BE2C (cell line): Measurements from ENCODE around the gene PSMF1.

Experiments used
- DNase-seq: peaks from one replicate; pipeline ENCODE4 v3.0.0-alpha.2; 2020
- H3K27me3 ChIP-seq: fragments of 250-450 bp; sonication (Bioruptor Pico); 2 replicates; pipeline ENCODE4 v1.5.1; 2020; ENCODE audit warnings: mild to moderate bottlenecking
- H3K36me3 ChIP-seq: fragments of 250-450 bp; sonication (Bioruptor Pico); 2 replicates; pipeline ENCODE4 v1.5.1; 2020; ENCODE audit warnings: mild to moderate bottlenecking
- H3K4me1 ChIP-seq: fragments of 250-450 bp; sonication (Bioruptor Pico); 2 replicates; pipeline ENCODE4 v1.5.1; 2020
- H3K4me3 ChIP-seq: 2 replicates; pipeline ENCODE4 v1.5.1; 2011; ENCODE audit warnings: low read depth, low read length
- H3K9me3 ChIP-seq: fragments of 250-450 bp; sonication (Bioruptor Pico); 2 replicates; pipeline ENCODE4 v1.5.1; 2020
- CTCF ChIP-seq: IDR thresholded peaks from 2 replicates; pipeline ENCODE4 v1.5.1; 2012; ENCODE audit warnings: mild to moderate bottlenecking, low read depth, low read length

PSMF1 gene

GRCh38 chr20:1118004-1118335, 432 bp upstream of the PSMF1 start:
- no peak for DNase-seq
- TF ChIP-seq CTCF: no peak
- Histone ChIP-seq H3K4me3 (peak overlapping the region; percentile 54), H3K4me1 (no peaks in the 10 kb centered on the region), H3K9me3 (no peaks in the 10 kb centered on the region), H3K36me3 (no peaks in the 10 kb centered on the region), H3K27me3 (no peaks in the 10 kb centered on the region)

GRCh38 chr20:1119128-1119505, 715 bp downstream of the PSMF1 start:
- Histone ChIP-seq H3K27me3 (no peaks in the 10 kb centered on the region), H3K36me3 (no peaks in the 10 kb centered on the region), H3K4me1 (no peaks in the 10 kb centered on the region), H3K4me3 (peak overlapping the region; percentile 87), H3K9me3 (no peaks in the 10 kb centered on the region)
- DNase-seq: no peak
- TF ChIP-seq CTCF: no peak

GRCh38 chr20:1119524-1119923, 1.1 kb downstream of the PSMF1 start:
- no peak for DNase-seq
- TF ChIP-seq CTCF: no peak
- H3K36me3 ChIP-seq: no peaks in the 10 kb centered on the region
- H3K9me3 ChIP-seq: no peaks in the 10 kb centered on the region
- H3K4me3 ChIP-seq: peak overlapping the region; percentile 87
- H3K4me1 ChIP-seq: no peaks in the 10 kb centered on the region
- no peaks in the 10 kb centered on the region for H3K27me3 ChIP-seq

GRCh38 chr20:1121429-1121828, 3.0 kb downstream of the PSMF1 start:
- no peaks in the 10 kb centered on the region for H3K4me1 ChIP-seq
- H3K4me3 ChIP-seq: no peak overlapping the region
- no peaks in the 10 kb centered on the region for H3K27me3 ChIP-seq
- DNase-seq: no peak
- H3K9me3 ChIP-seq: no peaks in the 10 kb centered on the region
- TF ChIP-seq CTCF: no peak
- H3K36me3 ChIP-seq: no peaks in the 10 kb centered on the region

- no peak for TF ChIP-seq CTCF
- Histone ChIP-seq H3K9me3 (no peaks in the 10 kb centered on the region), H3K4me1 (no peaks in the 10 kb centered on the region), H3K36me3 (no peaks in the 10 kb centered on the region), H3K4me3 (no peak overlapping the region), H3K27me3 (no peaks in the 10 kb centered on the region)
- DNase-seq: no peak
These were observed 4.2 kb downstream of the PSMF1 start for GRCh38 chr20:1122388-1123315.

GRCh38 chr20:1123666-1124065, 5.3 kb downstream of the PSMF1 start:
- Histone ChIP-seq H3K4me1 (no peaks in the 10 kb centered on the region), H3K36me3 (no peaks in the 10 kb centered on the region)

More at GRCh38 chr20:1123666-1124065, 5.3 kb downstream of the PSMF1 start:
- TF ChIP-seq CTCF: no peak
- Histone ChIP-seq H3K27me3 (no peaks in the 10 kb centered on the region), H3K9me3 (no peaks in the 10 kb centered on the region), H3K4me3 (no peak overlapping the region)
- no peak for DNase-seq
